Neural crest cell (in vitro differentiated cells): Measurements from ENCODE around the gene SIX5. TPM values are rescaled to one million over a fixed set of nuclear protein-coding genes. Genes with fewer than 3 reads are reported as not detected.

Experiments used
- DNase-seq: peaks from one replicate; pipeline ENCODE4 v3.0.0; 2021; ENCODE audit warnings: low read depth, mixed read lengths, low spot score
- H3K27ac Mint-ChIP-seq: one replicate; pipeline ENCODE4 v1.8.0; 2021; ENCODE audit warnings: mild to moderate bottlenecking, mixed read lengths; ENCODE audit not compliant: unreplicated experiment
- H3K27me3 Mint-ChIP-seq: 2 replicates; pipeline ENCODE4 v1.8.0; 2021; ENCODE audit warnings: low read depth, mild to moderate bottlenecking, mixed read lengths
- H3K36me3 Mint-ChIP-seq: 2 replicates; pipeline ENCODE4 v1.8.0; 2021; ENCODE audit warnings: low read depth, mild to moderate bottlenecking, mixed read lengths
- H3K4me1 Mint-ChIP-seq: 2 replicates; pipeline ENCODE4 v1.8.0; 2021; ENCODE audit warnings: mixed read lengths
- H3K4me3 Mint-ChIP-seq: one replicate; pipeline ENCODE4 v1.8.0; 2021; ENCODE audit warnings: mild to moderate bottlenecking, mixed read lengths
- H3K9me3 Mint-ChIP-seq: 2 replicates; pipeline ENCODE4 v1.8.0; 2021; ENCODE audit warnings: mixed read lengths
- total RNA-seq: library from RNA; stranded (reverse); gene quantifications from 2 replicates; pipeline ENCODE4 v1.2.1, GENCODE V29; 2021
- TF ChIP-seq, protein P1 (sequence below): fragments of 200-600 bp; sonication (generic); conservative IDR thresholded peaks from 2 replicates; pipeline ENCODE4 v1.5.0; 2021; ENCODE audit warnings: antibody characterized with exemption, mild to moderate bottlenecking

Gene SIX5
- total RNA-seq, 1 donor from 2014 or later, result 38.6 TPM

DNA sequence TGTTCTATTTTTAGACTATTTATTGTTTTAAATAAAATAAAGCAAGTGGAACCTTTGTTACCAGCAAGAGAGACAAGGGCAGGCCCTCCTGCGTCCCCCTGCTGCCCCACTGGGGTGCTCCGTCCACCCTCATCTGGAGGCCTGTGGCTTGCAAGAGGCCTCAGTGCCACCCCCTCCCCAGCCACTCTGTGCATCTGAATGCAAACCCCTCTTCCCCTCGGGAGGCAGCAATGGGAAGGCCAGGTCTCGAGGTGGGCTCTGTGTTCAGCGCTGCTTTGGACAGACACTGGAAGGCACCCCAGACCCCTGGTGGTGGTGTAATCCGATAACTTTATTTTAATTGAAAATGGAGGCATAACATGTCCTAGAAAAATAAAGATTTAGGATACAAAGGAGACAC lies 4.6 kb downstream of the SIX5 start:
- peaks cover 16% of the 10 kb centered on the region for H3K4me1 Mint-ChIP-seq
- H3K27me3 Mint-ChIP-seq, result peaks cover 13% of the 10 kb centered on the region
- H3K4me3 Mint-ChIP-seq, result peak overlapping the region; percentile 83
- H3K27ac Mint-ChIP-seq, result no peak overlapping the region
- H3K9me3 Mint-ChIP-seq, result no peaks in the 10 kb centered on the region
- no peaks in the 10 kb centered on the region for H3K36me3 Mint-ChIP-seq
- TF ChIP-seq, protein P1, sequence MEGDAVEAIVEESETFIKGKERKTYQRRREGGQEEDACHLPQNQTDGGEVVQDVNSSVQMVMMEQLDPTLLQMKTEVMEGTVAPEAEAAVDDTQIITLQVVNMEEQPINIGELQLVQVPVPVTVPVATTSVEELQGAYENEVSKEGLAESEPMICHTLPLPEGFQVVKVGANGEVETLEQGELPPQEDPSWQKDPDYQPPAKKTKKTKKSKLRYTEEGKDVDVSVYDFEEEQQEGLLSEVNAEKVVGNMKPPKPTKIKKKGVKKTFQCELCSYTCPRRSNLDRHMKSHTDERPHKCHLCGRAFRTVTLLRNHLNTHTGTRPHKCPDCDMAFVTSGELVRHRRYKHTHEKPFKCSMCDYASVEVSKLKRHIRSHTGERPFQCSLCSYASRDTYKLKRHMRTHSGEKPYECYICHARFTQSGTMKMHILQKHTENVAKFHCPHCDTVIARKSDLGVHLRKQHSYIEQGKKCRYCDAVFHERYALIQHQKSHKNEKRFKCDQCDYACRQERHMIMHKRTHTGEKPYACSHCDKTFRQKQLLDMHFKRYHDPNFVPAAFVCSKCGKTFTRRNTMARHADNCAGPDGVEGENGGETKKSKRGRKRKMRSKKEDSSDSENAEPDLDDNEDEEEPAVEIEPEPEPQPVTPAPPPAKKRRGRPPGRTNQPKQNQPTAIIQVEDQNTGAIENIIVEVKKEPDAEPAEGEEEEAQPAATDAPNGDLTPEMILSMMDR, result no peak
- no peak for DNase-seq

DNA sequence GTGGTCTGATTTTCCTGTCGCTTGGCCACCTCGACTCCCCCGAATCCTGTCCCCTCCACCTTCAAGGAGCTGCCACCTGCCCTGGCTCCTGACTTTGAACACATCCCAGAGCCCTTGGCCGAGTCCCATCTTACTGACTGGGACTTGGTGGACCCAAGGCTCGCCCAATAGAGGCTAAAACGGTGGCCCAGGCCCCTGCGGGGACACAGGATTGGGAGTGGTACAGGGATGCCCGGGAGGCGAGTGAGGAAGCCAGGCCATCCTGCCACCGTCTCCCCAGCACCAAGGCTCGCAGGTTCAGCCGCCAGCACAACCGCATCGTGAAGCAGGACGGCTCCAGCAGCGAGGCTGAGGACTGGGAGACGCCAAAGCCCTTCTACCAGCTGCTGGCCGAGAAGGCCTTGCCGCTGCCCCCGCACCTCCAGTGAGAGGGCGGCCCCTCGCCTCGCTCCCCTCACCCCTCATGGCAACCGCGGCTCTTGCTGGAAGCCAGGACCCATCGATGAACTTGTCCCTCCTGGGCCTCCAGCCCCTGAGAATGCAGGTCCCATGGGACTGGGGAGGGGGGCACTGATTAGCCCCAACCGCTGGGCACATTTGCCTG lies 5.3 kb downstream of the SIX5 start:
- TF ChIP-seq, protein P1, result no peak
- Mint-ChIP-seq H3K27me3 (peaks cover 7% of the 10 kb centered on the region), H3K9me3 (no peaks in the 10 kb centered on the region), H3K27ac (no peak overlapping the region), H3K36me3 (no peaks in the 10 kb centered on the region), H3K4me3 (peak overlapping the region; percentile 83), H3K4me1 (peaks cover 16% of the 10 kb centered on the region)
- no peak for DNase-seq

DNA sequence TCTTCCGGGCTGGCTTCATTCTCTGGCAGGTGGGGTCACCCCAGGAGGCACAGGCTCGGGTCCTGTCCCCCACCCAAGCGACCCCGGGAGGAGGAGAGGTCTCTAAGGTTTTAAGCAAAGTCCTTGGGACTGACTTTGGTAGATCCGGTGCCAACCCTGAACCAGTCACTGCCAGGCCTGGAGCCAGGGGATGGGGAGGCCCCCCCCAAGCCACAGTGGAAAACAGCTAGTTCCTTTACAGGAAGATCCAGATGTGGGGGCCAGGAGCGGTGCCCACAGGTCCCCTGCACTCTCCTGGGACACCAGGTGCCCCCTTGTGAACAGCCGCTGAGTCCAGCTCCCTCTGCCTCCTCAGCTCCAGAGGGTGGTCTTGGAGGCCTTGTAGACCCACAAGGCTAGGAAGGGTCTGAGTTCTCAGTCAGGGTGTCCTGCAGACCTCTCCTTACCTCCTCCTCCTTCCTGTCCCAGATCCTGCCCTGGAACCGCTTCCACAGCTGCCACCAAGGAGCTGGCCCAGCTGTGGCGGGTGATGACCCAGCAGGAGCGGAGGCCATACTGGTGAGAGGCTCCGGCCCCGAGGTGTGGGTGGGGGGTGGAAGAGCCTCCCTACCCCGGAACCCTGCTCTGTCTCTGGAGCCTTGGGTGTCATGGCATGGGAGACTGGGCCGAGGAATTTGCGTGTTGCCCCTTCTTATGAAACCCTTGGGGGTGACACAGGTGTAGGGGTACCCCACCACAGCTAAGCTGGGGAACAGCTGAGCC lies 6.0 kb downstream of the SIX5 start:
- H3K27me3 Mint-ChIP-seq, result peaks cover 7% of the 10 kb centered on the region
- H3K27ac Mint-ChIP-seq, result no peak overlapping the region
- TF ChIP-seq, protein P1, result no peak
- H3K36me3 Mint-ChIP-seq, result no peaks in the 10 kb centered on the region
- DNase-seq, result no peak
- H3K4me1 Mint-ChIP-seq, result peaks cover 16% of the 10 kb centered on the region
- no peaks in the 10 kb centered on the region for H3K9me3 Mint-ChIP-seq
- peak overlapping the region; percentile 31 for H3K4me3 Mint-ChIP-seq

DNA sequence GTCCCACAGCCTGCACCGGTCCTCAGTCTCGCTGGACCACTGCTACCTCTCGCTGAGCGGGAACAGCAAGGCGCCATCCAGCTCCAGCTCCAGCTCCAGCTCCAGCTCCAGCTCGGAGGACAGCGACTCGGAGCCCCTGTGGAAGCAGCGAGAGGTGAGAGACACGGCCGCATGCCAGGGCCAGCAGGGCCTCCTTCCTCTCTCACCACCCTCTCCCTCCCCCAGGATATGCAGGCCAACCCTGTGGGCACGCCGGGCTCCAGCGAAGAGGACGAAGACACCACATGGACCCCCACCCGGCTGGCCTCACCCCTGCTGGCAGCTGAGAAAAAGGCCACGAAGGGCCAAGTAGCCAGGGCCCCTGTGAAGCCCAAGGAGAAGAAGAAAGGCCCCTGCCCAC lies 7.3 kb downstream of the SIX5 start:
- H3K27me3 Mint-ChIP-seq, result peaks cover 4% of the 10 kb centered on the region
- peaks cover 8% of the 10 kb centered on the region for H3K4me1 Mint-ChIP-seq
- TF ChIP-seq, protein P1, result no peak
- H3K27ac Mint-ChIP-seq, result no peak overlapping the region
- no peak for DNase-seq
- H3K9me3 Mint-ChIP-seq, result no peaks in the 10 kb centered on the region
- H3K4me3 Mint-ChIP-seq, result no peak overlapping the region
- H3K36me3 Mint-ChIP-seq, result no peaks in the 10 kb centered on the region

DNA sequence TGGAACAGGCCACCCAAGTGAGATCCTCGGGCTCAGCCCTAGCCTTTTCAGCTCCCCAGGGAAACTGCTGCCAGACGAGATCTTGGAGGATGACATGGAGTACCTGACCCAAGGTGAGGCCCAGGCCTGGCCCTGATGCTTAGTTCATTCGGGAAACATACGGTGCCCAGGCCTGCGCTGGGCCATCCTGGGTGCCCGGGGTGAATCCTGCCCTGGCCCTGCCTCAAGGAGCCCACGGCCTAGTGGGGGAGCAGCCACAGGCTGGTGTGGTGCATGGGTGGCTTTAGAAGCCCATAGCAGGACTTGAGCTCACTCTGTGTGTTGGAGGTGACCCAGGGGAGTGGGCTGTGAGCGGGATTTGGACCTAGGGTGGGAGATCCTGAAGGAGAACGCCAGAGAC lies 10.1 kb downstream of the SIX5 start:
- no peaks in the 10 kb centered on the region for H3K9me3 Mint-ChIP-seq
- DNase-seq, result no peak
- no peaks in the 10 kb centered on the region for H3K4me1 Mint-ChIP-seq
- no peaks in the 10 kb centered on the region for H3K27me3 Mint-ChIP-seq
- H3K27ac Mint-ChIP-seq, result no peak overlapping the region
- H3K4me3 Mint-ChIP-seq, result no peak overlapping the region
- H3K36me3 Mint-ChIP-seq, result no peaks in the 10 kb centered on the region
- TF ChIP-seq, protein P1, result no peak
